ENCODE results near the gene C17orf58.
"Not testable (repeated sequence)": the region's sequence is repeated elsewhere in the genome, so short reads cannot be mapped to it uniquely, and the experiment has no call there.

C17orf58 gene

GRCh38 chr17:67992548-67993152 is 3.6 kb downstream of the C17orf58 start:
- peaks cover 20% of the 10 kb centered on the region for H3K27me3 Mint-ChIP-seq
- H3K36me3 Mint-ChIP-seq (ENCODE audit: low read depth) = peaks cover 17% of the 10 kb centered on the region
- H3K4me3 Mint-ChIP-seq = peak overlapping the region; percentile 94
- H3K9me3 Mint-ChIP-seq = no peaks in the 10 kb centered on the region
- H3K27ac Mint-ChIP-seq = peak overlapping the region; percentile 88
- H3K4me1 Mint-ChIP-seq (ENCODE audit: low read depth) = peaks cover 38% of the 10 kb centered on the region
- DNase-seq = no peak

GRCh38 chr17:67990909-67991308 is 5.4 kb downstream of the C17orf58 start:
- H3K36me3 Mint-ChIP-seq (ENCODE audit: low read depth) = peaks cover 17% of the 10 kb centered on the region
- H3K4me3 Mint-ChIP-seq = no peak overlapping the region
- no peak for DNase-seq
- H3K9me3 Mint-ChIP-seq = no peaks in the 10 kb centered on the region
- peaks cover 9% of the 10 kb centered on the region for H3K27me3 Mint-ChIP-seq
- peaks cover 30% of the 10 kb centered on the region for H3K4me1 Mint-ChIP-seq (ENCODE audit: low read depth)
- H3K27ac Mint-ChIP-seq = no peak overlapping the region

GRCh38 chr17:67983383-67983688 is 12.9 kb downstream of the C17orf58 start:
- Mint-ChIP-seq H3K27ac (no peak overlapping the region), H3K4me1 (ENCODE audit: low read depth) (no peaks in the 10 kb centered on the region), H3K9me3 (no peaks in the 10 kb centered on the region), H3K27me3 (no peaks in the 10 kb centered on the region), H3K36me3 (ENCODE audit: low read depth) (peaks cover 32% of the 10 kb centered on the region), H3K4me3 (no peak overlapping the region)
- no peak for DNase-seq

- Mint-ChIP-seq H3K4me3 (no peak overlapping the region), H3K27me3 (no peaks in the 10 kb centered on the region), H3K27ac (no peak overlapping the region), H3K4me1 (ENCODE audit: low read depth) (no peaks in the 10 kb centered on the region), H3K36me3 (ENCODE audit: low read depth) (peaks cover 36% of the 10 kb centered on the region), H3K9me3 (no peaks in the 10 kb centered on the region)
- DNase-seq = no peak
Measured at GRCh38 chr17:67982686-67983382, 13.4 kb downstream of the C17orf58 start.

GRCh38 chr17:67982034-67982640 is 14.1 kb downstream of the C17orf58 start:
- no peak overlapping the region for H3K27ac Mint-ChIP-seq
- H3K4me3 Mint-ChIP-seq = no peak overlapping the region
- no peaks in the 10 kb centered on the region for H3K4me1 Mint-ChIP-seq (ENCODE audit: low read depth)
- H3K9me3 Mint-ChIP-seq = no peaks in the 10 kb centered on the region
- no peaks in the 10 kb centered on the region for H3K27me3 Mint-ChIP-seq
- peaks cover 38% of the 10 kb centered on the region for H3K36me3 Mint-ChIP-seq (ENCODE audit: low read depth)
- DNase-seq = no peak

GRCh38 chr17:67980883-67981282 is 15.4 kb downstream of the C17orf58 start:
- H3K9me3 Mint-ChIP-seq; H3K27ac Mint-ChIP-seq; H3K27me3 Mint-ChIP-seq; H3K4me3 Mint-ChIP-seq; H3K4me1 Mint-ChIP-seq (ENCODE audit: low read depth): not testable (repeated sequence)
- H3K36me3 Mint-ChIP-seq (ENCODE audit: low read depth) = peaks cover 48% of the 10 kb centered on the region
- DNase-seq = peak; percentile 22

- H3K27ac Mint-ChIP-seq = peak overlapping the region; percentile 59
- no peaks in the 10 kb centered on the region for H3K9me3 Mint-ChIP-seq
- H3K36me3 Mint-ChIP-seq (ENCODE audit: low read depth) = peaks cover 52% of the 10 kb centered on the region
- no peak overlapping the region for H3K4me3 Mint-ChIP-seq
- H3K4me1 Mint-ChIP-seq (ENCODE audit: low read depth) = no peaks in the 10 kb centered on the region
- DNase-seq = peak; percentile 8
- H3K27me3 Mint-ChIP-seq = no peaks in the 10 kb centered on the region
Measured at GRCh38 chr17:67980456-67980855, 15.8 kb downstream of the C17orf58 start.

GRCh38 chr17:67976306-67976705 is 20.0 kb downstream of the C17orf58 start:
- H3K36me3 Mint-ChIP-seq (ENCODE audit: low read depth) = peaks cover 68% of the 10 kb centered on the region
- H3K4me3 Mint-ChIP-seq; H3K27me3 Mint-ChIP-seq; H3K9me3 Mint-ChIP-seq; H3K4me1 Mint-ChIP-seq (ENCODE audit: low read depth); H3K27ac Mint-ChIP-seq: not testable (repeated sequence)
- peak; percentile 9 for DNase-seq

GRCh38 chr17:67974598-67975066 is 21.6 kb downstream of the C17orf58 start:
- Mint-ChIP-seq H3K27ac (no peak overlapping the region), H3K4me1 (ENCODE audit: low read depth) (no peaks in the 10 kb centered on the region), H3K9me3 (no peaks in the 10 kb centered on the region), H3K4me3 (no peak overlapping the region), H3K36me3 (ENCODE audit: low read depth) (peaks cover 63% of the 10 kb centered on the region), H3K27me3 (no peaks in the 10 kb centered on the region)
- DNase-seq = peak; percentile 3

GRCh38 chr17:67974185-67974584 is 22.1 kb downstream of the C17orf58 start:
- Mint-ChIP-seq H3K4me1 (ENCODE audit: low read depth) (no peaks in the 10 kb centered on the region), H3K36me3 (ENCODE audit: low read depth) (peaks cover 59% of the 10 kb centered on the region), H3K9me3 (no peaks in the 10 kb centered on the region), H3K4me3 (no peak overlapping the region), H3K27ac (no peak overlapping the region), H3K27me3 (no peaks in the 10 kb centered on the region)
- DNase-seq = peak; percentile 2

GRCh38 chr17:67970783-67971182 is 25.5 kb downstream of the C17orf58 start:
- H3K4me1 Mint-ChIP-seq (ENCODE audit: low read depth) = no peaks in the 10 kb centered on the region
- H3K36me3 Mint-ChIP-seq (ENCODE audit: low read depth) = peaks cover 56% of the 10 kb centered on the region
- H3K4me3 Mint-ChIP-seq = no peak overlapping the region

GRCh38 chr17:67963145-67963572 is 33.1 kb downstream of the C17orf58 start:
- peaks cover 74% of the 10 kb centered on the region for H3K36me3 Mint-ChIP-seq (ENCODE audit: low read depth)
- H3K4me3 Mint-ChIP-seq, H3K9me3 Mint-ChIP-seq, H3K27me3 Mint-ChIP-seq, DNase-seq: not testable (repeated sequence)
- peaks cover 20% of the 10 kb centered on the region for H3K4me1 Mint-ChIP-seq (ENCODE audit: low read depth)
- H3K27ac Mint-ChIP-seq = peak overlapping the region; percentile 88

More at GRCh38 chr17:67970783-67971182, 25.5 kb downstream of the C17orf58 start:
- Mint-ChIP-seq H3K9me3 (no peaks in the 10 kb centered on the region), H3K27me3 (no peaks in the 10 kb centered on the region), H3K27ac (no peak overlapping the region)
- no peak for DNase-seq

GRCh38 chr17:67962156-67962555 is 34.1 kb downstream of the C17orf58 start:
- not testable (repeated sequence) for H3K9me3 Mint-ChIP-seq, DNase-seq, H3K27me3 Mint-ChIP-seq, H3K4me3 Mint-ChIP-seq
- Mint-ChIP-seq H3K36me3 (ENCODE audit: low read depth) (peaks cover 69% of the 10 kb centered on the region), H3K27ac (peak overlapping the region; percentile 88), H3K4me1 (ENCODE audit: low read depth) (peaks cover 20% of the 10 kb centered on the region)

GRCh38 chr17:67960276-67960675 is 36.0 kb downstream of the C17orf58 start:
- H3K4me1 Mint-ChIP-seq (ENCODE audit: low read depth) = peaks cover 20% of the 10 kb centered on the region
- DNase-seq, H3K27me3 Mint-ChIP-seq, H3K4me3 Mint-ChIP-seq, H3K9me3 Mint-ChIP-seq: not testable (repeated sequence)
- H3K27ac Mint-ChIP-seq = peak overlapping the region; percentile 55
- peaks cover 59% of the 10 kb centered on the region for H3K36me3 Mint-ChIP-seq (ENCODE audit: low read depth)

GRCh38 chr17:67959510-67959909 is 36.8 kb downstream of the C17orf58 start:
- Mint-ChIP-seq H3K4me1 (ENCODE audit: low read depth) (peaks cover 20% of the 10 kb centered on the region), H3K27me3 (no peaks in the 10 kb centered on the region), H3K36me3 (ENCODE audit: low read depth) (peaks cover 60% of the 10 kb centered on the region), H3K9me3 (no peaks in the 10 kb centered on the region), H3K4me3 (no peak overlapping the region), H3K27ac (peak overlapping the region; percentile 84)
- no peak for DNase-seq
